Measurements from ENCODE around the gene POLR1B.
"Not testable (repeated sequence)": the region's sequence is repeated elsewhere in the genome, so short reads cannot be mapped to it uniquely, and the experiment has no call there.

- TF ChIP-seq EZH2phosphoT487 (IDR thresholded peaks at IDR 0.05; ENCODE audit: insufficient read depth, low read depth); EZH2 (IDR thresholded peaks at IDR 0.05; ENCODE audit: insufficient read depth, poor library complexity, severe bottlenecking): not testable (repeated sequence)
Measured at GRCh38 chr2:112500850-112501484, 41.3 kb upstream of the POLR1B start.

All from GM23248 (cell line).